ENCODE measurements around the gene ALG12.

ALG12 gene

GRCh38 chr22:49957826-49958365, 39.7 kb upstream of the ALG12 start:
- DNase-seq: no peak

GRCh38 chr22:49956914-49957825, 38.9 kb upstream of the ALG12 start:
- no peak for DNase-seq

- DNase-seq: no peak
Measured at GRCh38 chr22:49956418-49956770, 38.2 kb upstream of the ALG12 start.

- no peak for DNase-seq
Measured at GRCh38 chr22:49955581-49956417, 37.6 kb upstream of the ALG12 start.

GRCh38 chr22:49954991-49955580, 36.8 kb upstream of the ALG12 start:
- DNase-seq: no peak

GRCh38 chr22:49954354-49954753, 36.1 kb upstream of the ALG12 start:
- no peak for DNase-seq

- DNase-seq: no peak
Measured at GRCh38 chr22:49953680-49954344, 35.6 kb upstream of the ALG12 start.

- DNase-seq: no peak
Measured at GRCh38 chr22:49953027-49953679, 34.9 kb upstream of the ALG12 start.

GRCh38 chr22:49951986-49952896, 34.0 kb upstream of the ALG12 start:
- no peak for DNase-seq

- DNase-seq: no peak
Measured at GRCh38 chr22:49951678-49951985, 33.4 kb upstream of the ALG12 start.

GRCh38 chr22:49951000-49951677, 32.9 kb upstream of the ALG12 start:
- no peak for DNase-seq

GRCh38 chr22:49950396-49950994, 32.3 kb upstream of the ALG12 start:
- no peak for DNase-seq

GRCh38 chr22:49949914-49950292, 31.7 kb upstream of the ALG12 start:
- no peak for DNase-seq

- no peak for DNase-seq
Measured at GRCh38 chr22:49948958-49949913, 31.0 kb upstream of the ALG12 start.

GRCh38 chr22:49948116-49948957, 30.1 kb upstream of the ALG12 start:
- DNase-seq: no peak

- DNase-seq: no peak
Measured at GRCh38 chr22:49947296-49947622, 29.0 kb upstream of the ALG12 start.

- DNase-seq: no peak
Measured at GRCh38 chr22:49946612-49947295, 28.5 kb upstream of the ALG12 start.

Measured in activated T-cell treated with anti-CD3 and anti-CD28 coated beads for 4 hours (primary cell).